Measurements from ENCODE around the gene PRIM2.
"Not testable (repeated sequence)": the region's sequence is repeated elsewhere in the genome, so short reads cannot be mapped to it uniquely, and the experiment has no call there.

PRIM2 gene

GRCh38 chr6:57368965-57369731 is 51.7 kb downstream of the PRIM2 start:
- not testable (repeated sequence) for DNase-seq

- not testable (repeated sequence) for DNase-seq
These were observed 54.3 kb downstream of the PRIM2 start for GRCh38 chr6:57371779-57372178.

GRCh38 chr6:57374764-57375163 is 57.3 kb downstream of the PRIM2 start:
- not testable (repeated sequence) for DNase-seq

- peak; percentile 4 for DNase-seq
These were observed 58.7 kb downstream of the PRIM2 start for GRCh38 chr6:57376083-57376482.

- DNase-seq, result not testable (repeated sequence)
These were observed 71.7 kb downstream of the PRIM2 start for GRCh38 chr6:57389038-57389592.

- DNase-seq, result not testable (repeated sequence)
These were observed 73.4 kb downstream of the PRIM2 start for GRCh38 chr6:57390818-57391217.

- not testable (repeated sequence) for DNase-seq
These were observed 74.6 kb downstream of the PRIM2 start for GRCh38 chr6:57392047-57392446.

GRCh38 chr6:57419341-57419740 is 101.9 kb downstream of the PRIM2 start:
- not testable (repeated sequence) for DNase-seq

- no peak for DNase-seq
These were observed 104.1 kb downstream of the PRIM2 start for GRCh38 chr6:57421503-57421902.

GRCh38 chr6:57423468-57423867 is 106.0 kb downstream of the PRIM2 start:
- DNase-seq, result peak; percentile 16

GRCh38 chr6:57431742-57432141 is 114.3 kb downstream of the PRIM2 start:
- DNase-seq, result not testable (repeated sequence)

- DNase-seq, result peak; percentile 79
These were observed 114.7 kb downstream of the PRIM2 start for GRCh38 chr6:57432157-57432556.

- DNase-seq, result no peak
These were observed 115.7 kb downstream of the PRIM2 start for GRCh38 chr6:57432919-57433684.

- DNase-seq, result not testable (repeated sequence)
These were observed 116.4 kb downstream of the PRIM2 start for GRCh38 chr6:57433790-57434189.

GRCh38 chr6:57434944-57435343 is 117.5 kb downstream of the PRIM2 start:
- DNase-seq, result no peak

GRCh38 chr6:57435475-57436160 is 118.2 kb downstream of the PRIM2 start:
- DNase-seq, result no peak

- not testable (repeated sequence) for DNase-seq
These were observed 123.3 kb downstream of the PRIM2 start for GRCh38 chr6:57440735-57441134.

GRCh38 chr6:57442133-57442532 is 124.7 kb downstream of the PRIM2 start:
- DNase-seq, result not testable (repeated sequence)

- DNase-seq, result not testable (repeated sequence)
These were observed 125.8 kb downstream of the PRIM2 start for GRCh38 chr6:57443181-57443580.

GRCh38 chr6:57444787-57445186 is 127.4 kb downstream of the PRIM2 start:
- not testable (repeated sequence) for DNase-seq

- not testable (repeated sequence) for DNase-seq
These were observed 127.9 kb downstream of the PRIM2 start for GRCh38 chr6:57445379-57445778.

- not testable (repeated sequence) for DNase-seq
These were observed 128.5 kb downstream of the PRIM2 start for GRCh38 chr6:57445790-57446468.

Measured in fibroblast of skin of abdomen (primary cell).